ENCODE data around the gene KRT9. TPM values are rescaled to one million over a fixed set of nuclear protein-coding genes. Genes with fewer than 3 reads are reported as not detected.

KRT9 gene
- total RNA-seq, 1 experiment from 2014 or later = not detected

- ChIA-PET POLR2A (ENCODE audit: unreplicated experiment) (no interaction called here), CTCF (no interaction called here)
- Histone ChIP-seq H3F3A (ENCODE audit: low read length, unreplicated experiment) (no peaks in the 10 kb centered on the region), H3K9ac (ENCODE audit: low read length) (no peak overlapping the region), H4K20me1 (ENCODE audit: low read length) (no peaks in the 10 kb centered on the region), H3K9me3 (ENCODE audit: low read length) (no peaks in the 10 kb centered on the region), H3K36me3 (ENCODE audit: low read depth, low read length) (no peaks in the 10 kb centered on the region), H2AFZ (ENCODE audit: low read length) (no peak overlapping the region), H3K4me3 (ENCODE audit: low read length) (no peak overlapping the region), H3K27ac (ENCODE audit: low read length) (no peak overlapping the region), H3K4me2 (ENCODE audit: low read length) (no peak overlapping the region), H3K79me2 (ENCODE audit: low read length) (no peaks in the 10 kb centered on the region), H3K4me1 (ENCODE audit: insufficient read depth, low read length) (peaks cover 19% of the 10 kb centered on the region), H3K27me3 (ENCODE audit: low read length) (no peaks in the 10 kb centered on the region), H3K9me2 (replicated peaks; ENCODE audit: low read length) (no peaks in the 10 kb centered on the region)
- no TSS peak for BruUV-seq (replicated peaks)
- no peak for DNase-seq
- TF ChIP-seq EZH2phosphoT487 (IDR thresholded peaks at IDR 0.05; ENCODE audit: borderline replicate concordance, low read length) (no peak), EZH2 (IDR thresholded peaks at IDR 0.05; ENCODE audit: low read length, unreplicated experiment) (no peak), CTCF (conservative IDR thresholded peaks at IDR 0.05; ENCODE audit: low read depth, low read length) (no peak)
- ATAC-seq = no peak
- intact Hi-C loops (cut with micrococcal nuclease) = no loop called here
Measured at GRCh38 chr17:41575336-41575735, 3.5 kb upstream of the KRT9 start.

- no peak for DNase-seq
- no peak for ATAC-seq
- no TSS peak for BruUV-seq (replicated peaks)
- no peak for TF ChIP-seq EZH2phosphoT487 (IDR thresholded peaks at IDR 0.05; ENCODE audit: borderline replicate concordance, low read length)
- TF ChIP-seq CTCF (conservative IDR thresholded peaks at IDR 0.05; ENCODE audit: low read depth, low read length) = no peak
- TF ChIP-seq EZH2 (IDR thresholded peaks at IDR 0.05; ENCODE audit: low read length, unreplicated experiment) = no peak
- Histone ChIP-seq H3K9me3 (ENCODE audit: low read length) (no peaks in the 10 kb centered on the region), H3F3A (ENCODE audit: low read length, unreplicated experiment) (no peaks in the 10 kb centered on the region), H3K27ac (ENCODE audit: low read length) (no peak overlapping the region), H3K36me3 (ENCODE audit: low read depth, low read length) (no peaks in the 10 kb centered on the region), H3K4me2 (ENCODE audit: low read length) (no peak overlapping the region), H3K27me3 (ENCODE audit: low read length) (no peaks in the 10 kb centered on the region), H3K4me1 (ENCODE audit: insufficient read depth, low read length) (no peaks in the 10 kb centered on the region), H3K4me3 (ENCODE audit: low read length) (no peak overlapping the region), H3K9ac (ENCODE audit: low read length) (no peak overlapping the region), H3K79me2 (ENCODE audit: low read length) (no peaks in the 10 kb centered on the region), H2AFZ (ENCODE audit: low read length) (no peak overlapping the region), H4K20me1 (ENCODE audit: low read length) (no peaks in the 10 kb centered on the region), H3K9me2 (replicated peaks; ENCODE audit: low read length) (no peaks in the 10 kb centered on the region)
- intact Hi-C loops (cut with micrococcal nuclease) = no loop called here
- CTCF ChIA-PET = no interaction called here
- POLR2A ChIA-PET (ENCODE audit: unreplicated experiment) = no interaction called here
Measured at GRCh38 chr17:41567317-41567716, 4.5 kb downstream of the KRT9 start.

GRCh38 chr17:41565338-41565737 lies 6.5 kb downstream of the KRT9 start:
- no peak overlapping the region for H3K9ac ChIP-seq (ENCODE audit: low read length)
- intact Hi-C loops (cut with micrococcal nuclease) = no loop called here
- TF ChIP-seq CTCF (conservative IDR thresholded peaks at IDR 0.05; ENCODE audit: low read depth, low read length) (no peak), EZH2phosphoT487 (IDR thresholded peaks at IDR 0.05; ENCODE audit: borderline replicate concordance, low read length) (no peak), EZH2 (IDR thresholded peaks at IDR 0.05; ENCODE audit: low read length, unreplicated experiment) (no peak)
- no peaks in the 10 kb centered on the region for H3K79me2 ChIP-seq (ENCODE audit: low read length)
- BruUV-seq (replicated peaks) = no TSS peak
- DNase-seq (no peak), ATAC-seq (no peak)
- no peaks in the 10 kb centered on the region for H3K9me3 ChIP-seq (ENCODE audit: low read length)
- H2AFZ ChIP-seq (ENCODE audit: low read length) = no peak overlapping the region
- H4K20me1 ChIP-seq (ENCODE audit: low read length) = no peaks in the 10 kb centered on the region
- no peaks in the 10 kb centered on the region for H3K4me1 ChIP-seq (ENCODE audit: insufficient read depth, low read length)
- CTCF ChIA-PET = interaction anchor here (0.5 to 1.4 kb wide), 3 partner anchors 16 to 205 kb away, joined by 3 to 4 read pairs (median 3); no protein-coding TSS in a partner anchor
- H3K36me3 ChIP-seq (ENCODE audit: low read depth, low read length) = no peaks in the 10 kb centered on the region
- no peak overlapping the region for H3K4me2 ChIP-seq (ENCODE audit: low read length)
- H3K27ac ChIP-seq (ENCODE audit: low read length) = no peak overlapping the region
- POLR2A ChIA-PET (ENCODE audit: unreplicated experiment) = no interaction called here
- H3F3A ChIP-seq (ENCODE audit: low read length, unreplicated experiment) = no peaks in the 10 kb centered on the region
- no peak overlapping the region for H3K4me3 ChIP-seq (ENCODE audit: low read length)
- H3K9me2 ChIP-seq (replicated peaks; ENCODE audit: low read length) = no peaks in the 10 kb centered on the region
- H3K27me3 ChIP-seq (ENCODE audit: low read length) = no peaks in the 10 kb centered on the region
